BJ (cell line): Measurements from ENCODE around the gene ANTXR2. TPM values are rescaled to one million over a fixed set of nuclear protein-coding genes. Genes with fewer than 3 reads are reported as not detected.

Source experiments
- CTCF ChIA-PET: fragments of 350-600 bp; formaldehyde crosslinking; extraction: SDS; loops from one replicate; lab custom pipeline; 2021; ENCODE audit warnings: antibody characterized with exemption, inconsistent platforms; lab: Yijun Ruan, JAX
- POLR2A ChIA-PET: fragments of 300-600 bp; sonication (Branson Sonifier 250); formaldehyde crosslinking; extraction: SDS; loops from one replicate; lab custom pipeline; 2021; ENCODE audit warnings: antibody characterized with exemption; lab: Charles Lee
- DNase-seq: peaks from one replicate; pipeline ENCODE4 v3.0.0-alpha.2; 2011; ENCODE audit warnings: low read depth
- H3K27me3 ChIP-seq: 2 replicates; pipeline ENCODE4 v1.6.0; 2011; ENCODE audit warnings: low read length; ENCODE audit not compliant: control insufficient read depth, insufficient read depth
- H3K36me3 ChIP-seq: 2 replicates; pipeline ENCODE4 v1.5.1; 2011; ENCODE audit warnings: low read length; ENCODE audit not compliant: control insufficient read depth, insufficient read depth
- H3K4me3 ChIP-seq: 2 replicates; pipeline ENCODE4 v1.5.1; 2011; ENCODE audit warnings: low read depth, mild to moderate bottlenecking, control low read depth, low read length
- polyA plus RNA-seq: library from polyadenylated mRNA; depleted of rRNA; stranded (reverse); fragments of >200 nt; gene quantifications from 2 replicates; pipeline ENCODE4 v1.2.3, GENCODE V29; 2011
- TF ChIP-seq, protein P1 (sequence below): IDR thresholded peaks from 2 replicates; pipeline ENCODE4 v1.5.1; 2011; ENCODE audit warnings: low read depth, mild to moderate bottlenecking, control low read depth, inconsistent platforms, low read length, moderate library complexity; ENCODE audit not compliant: insufficient read depth

Gene ANTXR2
- polyA plus RNA-seq, 1 experiment: 18.9 TPM

DNA sequence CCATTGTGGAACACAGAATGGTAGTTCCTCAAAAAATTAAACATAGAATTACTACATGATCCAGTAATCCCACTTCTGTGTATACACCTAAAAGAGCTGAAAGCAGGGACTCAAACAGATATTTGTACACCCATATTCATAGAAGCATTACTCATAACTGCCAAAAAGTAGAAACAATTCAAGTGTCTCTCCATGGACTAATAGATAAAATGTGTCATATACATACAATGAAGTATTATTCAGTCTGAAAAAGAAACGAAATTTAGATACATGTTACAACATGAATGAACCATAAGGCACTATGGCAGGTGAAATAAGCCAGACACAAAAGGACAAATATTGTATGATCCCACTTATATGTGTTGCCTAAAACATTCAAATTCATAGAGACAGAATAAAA lies 145.1 kb downstream of the ANTXR2 start:
- CTCF ChIA-PET: no interaction called here
- POLR2A ChIA-PET: no interaction called here
- DNase-seq: no peak
- Histone ChIP-seq H3K4me3 (no peak overlapping the region), H3K27me3 (no peaks in the 10 kb centered on the region), H3K36me3 (no peaks in the 10 kb centered on the region)
- TF ChIP-seq, protein P1, sequence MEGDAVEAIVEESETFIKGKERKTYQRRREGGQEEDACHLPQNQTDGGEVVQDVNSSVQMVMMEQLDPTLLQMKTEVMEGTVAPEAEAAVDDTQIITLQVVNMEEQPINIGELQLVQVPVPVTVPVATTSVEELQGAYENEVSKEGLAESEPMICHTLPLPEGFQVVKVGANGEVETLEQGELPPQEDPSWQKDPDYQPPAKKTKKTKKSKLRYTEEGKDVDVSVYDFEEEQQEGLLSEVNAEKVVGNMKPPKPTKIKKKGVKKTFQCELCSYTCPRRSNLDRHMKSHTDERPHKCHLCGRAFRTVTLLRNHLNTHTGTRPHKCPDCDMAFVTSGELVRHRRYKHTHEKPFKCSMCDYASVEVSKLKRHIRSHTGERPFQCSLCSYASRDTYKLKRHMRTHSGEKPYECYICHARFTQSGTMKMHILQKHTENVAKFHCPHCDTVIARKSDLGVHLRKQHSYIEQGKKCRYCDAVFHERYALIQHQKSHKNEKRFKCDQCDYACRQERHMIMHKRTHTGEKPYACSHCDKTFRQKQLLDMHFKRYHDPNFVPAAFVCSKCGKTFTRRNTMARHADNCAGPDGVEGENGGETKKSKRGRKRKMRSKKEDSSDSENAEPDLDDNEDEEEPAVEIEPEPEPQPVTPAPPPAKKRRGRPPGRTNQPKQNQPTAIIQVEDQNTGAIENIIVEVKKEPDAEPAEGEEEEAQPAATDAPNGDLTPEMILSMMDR: no peak

DNA sequence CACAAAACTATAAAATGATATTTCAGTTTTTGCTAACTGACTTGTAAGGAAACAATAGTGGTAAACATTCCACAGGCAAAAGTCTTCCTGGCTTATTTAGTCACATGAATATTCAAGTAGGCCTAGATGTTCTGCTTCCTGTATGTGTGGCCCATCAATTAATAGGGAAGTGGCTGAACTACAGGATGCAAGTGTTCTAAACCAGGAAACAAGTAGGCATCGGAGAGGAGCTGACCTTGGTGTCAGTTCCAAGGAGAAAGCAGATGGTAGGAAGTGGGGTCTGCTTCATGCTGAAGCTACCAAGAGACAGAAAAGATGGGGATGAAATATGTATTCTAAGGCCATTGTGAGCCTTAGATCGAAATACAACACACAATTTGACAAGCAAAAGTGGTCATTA lies 149.7 kb downstream of the ANTXR2 start:
- ChIA-PET POLR2A (no interaction called here), CTCF (interaction anchor here (1.1 to 1.2 kb wide), 2 partner anchors 156 to 286 kb away, joined by 3 read pairs; no protein-coding TSS in a partner anchor)

DNA sequence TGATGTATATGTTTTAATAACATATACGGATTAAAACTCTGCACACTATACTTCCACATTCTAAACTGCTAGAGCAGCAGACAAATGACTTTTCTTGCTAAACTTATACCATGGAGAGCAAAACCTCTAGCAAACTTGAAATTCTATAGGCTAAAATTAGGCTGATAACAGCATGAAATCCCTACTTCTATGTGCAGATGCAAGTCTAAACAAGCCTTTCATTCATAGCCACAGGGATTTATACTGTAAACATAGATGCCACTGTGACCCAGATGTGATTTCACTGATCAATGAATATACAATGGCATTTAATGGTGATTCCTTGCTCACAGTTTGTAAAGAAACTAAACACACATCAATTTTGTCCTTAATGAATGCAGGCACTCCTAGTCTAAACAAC lies 151.0 kb downstream of the ANTXR2 start:
- Histone ChIP-seq H3K4me3 (no peak overlapping the region), H3K36me3 (no peaks in the 10 kb centered on the region), H3K27me3 (no peaks in the 10 kb centered on the region)
- DNase-seq: no peak
- CTCF ChIA-PET: interaction anchor here (1.2 kb wide), 1 partner anchor 287 kb away, joined by 3 read pairs; no protein-coding TSS in a partner anchor
- TF ChIP-seq, protein P1: no peak
- POLR2A ChIA-PET: no interaction called here

More for the DNA sequence above, 149.7 kb downstream of the ANTXR2 start:
- no peak for DNase-seq
- Histone ChIP-seq H3K27me3 (no peaks in the 10 kb centered on the region), H3K4me3 (no peak overlapping the region), H3K36me3 (no peaks in the 10 kb centered on the region)
- TF ChIP-seq, protein P1: no peak

DNA sequence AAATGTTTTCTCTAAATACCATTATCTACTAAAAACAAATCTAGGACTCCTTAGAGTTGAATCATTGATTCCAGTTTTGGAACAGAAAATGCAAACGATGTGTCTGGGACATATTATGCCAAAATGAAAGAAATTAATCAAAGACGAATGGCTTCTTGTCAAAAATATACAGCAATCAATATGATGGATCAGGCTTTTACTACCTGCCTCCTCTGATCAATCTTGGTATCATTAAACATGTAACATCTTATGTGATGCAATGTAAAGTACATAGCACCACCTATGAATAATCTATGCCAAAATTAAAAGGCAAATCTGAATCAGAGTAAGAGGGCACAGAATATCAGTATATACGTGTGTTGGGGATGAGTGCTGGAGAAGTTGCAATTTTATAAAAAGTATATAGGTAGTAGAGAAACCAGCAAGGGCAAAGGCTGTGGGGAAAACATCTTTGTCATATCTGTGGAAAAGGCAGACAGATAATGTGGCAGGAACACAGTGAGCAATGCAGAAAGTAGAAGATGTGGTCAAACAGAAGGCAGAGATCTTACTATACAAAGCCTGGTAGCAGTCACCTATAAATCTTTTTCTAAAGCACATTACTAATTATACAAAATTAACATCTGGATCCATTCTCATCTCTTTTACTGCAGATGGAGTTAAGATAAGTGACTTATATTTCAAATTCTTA lies 152.7 kb downstream of the ANTXR2 start:
- ChIA-PET CTCF (no interaction called here), POLR2A (no interaction called here)
- H3K4me3 ChIP-seq: no peak overlapping the region
- H3K36me3 ChIP-seq: no peaks in the 10 kb centered on the region
- no peak for DNase-seq
- no peaks in the 10 kb centered on the region for H3K27me3 ChIP-seq
- TF ChIP-seq, protein P1: no peak

DNA sequence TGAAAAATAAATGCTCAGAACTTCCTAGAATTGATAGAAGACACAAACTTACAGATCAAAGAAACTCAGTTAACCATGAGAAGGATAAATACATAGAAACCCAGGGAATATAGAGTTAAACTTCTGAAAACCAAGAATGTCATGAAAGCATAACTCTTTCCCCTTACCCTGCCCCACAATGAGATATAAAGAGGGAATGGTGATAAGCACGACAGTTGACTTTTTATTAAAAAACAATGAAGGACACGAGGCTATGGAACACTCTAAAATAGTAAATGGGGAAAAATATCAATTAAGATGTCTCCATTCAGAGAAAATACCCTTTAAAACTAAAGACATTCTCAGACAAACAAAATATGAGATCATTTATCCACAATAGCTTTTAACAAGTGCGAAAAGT lies 154.7 kb downstream of the ANTXR2 start:
- Histone ChIP-seq H3K36me3 (no peaks in the 10 kb centered on the region), H3K4me3 (no peak overlapping the region), H3K27me3 (no peaks in the 10 kb centered on the region)
- CTCF ChIA-PET: interaction anchor here (1.0 to 1.6 kb wide), 4 partner anchors 11 to 292 kb away, joined by 4 to 7 read pairs (median 6); no protein-coding TSS in a partner anchor
- POLR2A ChIA-PET: interaction anchor here (0.5 to 0.6 kb wide), 2 partner anchors 266 to 339 kb away, joined by 3 to 4 read pairs; no protein-coding TSS in a partner anchor
- no peak for DNase-seq
- TF ChIP-seq, protein P1: no peak
